Choroid plexus epithelial cell (primary cell): ENCODE results near the gene CDK18.

Source experiments
- DNase-seq: peaks from one replicate; pipeline ENCODE4 v3.0.0-alpha.2; 2010; ENCODE audit warnings: low read depth
- H3K4me3 ChIP-seq: 2 replicates; pipeline ENCODE4 v1.5.1; 2011; ENCODE audit warnings: low read depth, mild to moderate bottlenecking, control low read depth, low read length, moderate library complexity
- CTCF ChIP-seq: conservative IDR thresholded peaks from 2 replicates; pipeline ENCODE4 v1.5.1; 2011; ENCODE audit warnings: low read depth, mild to moderate bottlenecking, control low read depth, inconsistent platforms, low read length, moderate library complexity

The CDK18 gene

GRCh38 chr1:205514211-205515142, 10.0 kb downstream of the CDK18 start:
- no peak for DNase-seq
- H3K4me3 ChIP-seq = no peak overlapping the region
- TF ChIP-seq CTCF = no peak

GRCh38 chr1:205515781-205516253, 11.3 kb downstream of the CDK18 start:
- TF ChIP-seq CTCF = no peak
- no peak overlapping the region for H3K4me3 ChIP-seq
- peak; percentile 66 for DNase-seq

- DNase-seq = no peak
- TF ChIP-seq CTCF = no peak
- H3K4me3 ChIP-seq = no peak overlapping the region
These were observed 11.9 kb downstream of the CDK18 start for GRCh38 chr1:205516362-205516761.

GRCh38 chr1:205517288-205517687, 12.8 kb downstream of the CDK18 start:
- no peak for DNase-seq
- no peak overlapping the region for H3K4me3 ChIP-seq
- TF ChIP-seq CTCF = no peak

GRCh38 chr1:205517763-205518162, 13.3 kb downstream of the CDK18 start:
- DNase-seq = no peak
- TF ChIP-seq CTCF = no peak
- H3K4me3 ChIP-seq = no peak overlapping the region

GRCh38 chr1:205518661-205519540, 14.4 kb downstream of the CDK18 start:
- H3K4me3 ChIP-seq = no peak overlapping the region
- TF ChIP-seq CTCF = no peak
- no peak for DNase-seq
